Inflammatory macrophage treated with lipopolysaccharide for 1 hour (primary cell): ENCODE measurements around the gene PIK3CB.
"Not testable (repeated sequence)": the region's sequence is repeated elsewhere in the genome, so short reads cannot be mapped to it uniquely, and the experiment has no call there.

Experiments used
- DNase-seq, 2 donors: peaks; one replicate each; pipeline ENCODE4 v3.0.0-alpha.2; 2020 to 2022

PIK3CB gene

DNA sequence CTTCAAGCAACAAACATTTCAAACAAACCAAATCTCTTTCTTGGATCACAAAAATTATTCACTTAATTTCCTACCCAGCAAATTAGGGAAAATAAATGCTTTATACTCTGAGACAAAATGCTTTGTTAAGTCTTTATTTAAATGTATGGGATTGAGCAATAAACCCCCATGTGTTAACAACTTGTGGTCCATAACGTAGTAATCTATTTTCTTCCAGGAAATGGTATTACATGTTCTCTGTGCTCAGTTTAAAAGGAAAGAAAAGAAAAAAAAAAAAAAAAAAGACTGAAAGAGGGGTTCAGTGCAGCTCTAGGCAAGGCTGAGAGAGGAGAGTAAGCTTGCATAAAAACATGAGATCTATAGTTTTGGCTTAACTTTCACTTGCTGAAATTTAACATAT lies 102.3 kb downstream of the PIK3CB start:
- DNase-seq = no peak

DNA sequence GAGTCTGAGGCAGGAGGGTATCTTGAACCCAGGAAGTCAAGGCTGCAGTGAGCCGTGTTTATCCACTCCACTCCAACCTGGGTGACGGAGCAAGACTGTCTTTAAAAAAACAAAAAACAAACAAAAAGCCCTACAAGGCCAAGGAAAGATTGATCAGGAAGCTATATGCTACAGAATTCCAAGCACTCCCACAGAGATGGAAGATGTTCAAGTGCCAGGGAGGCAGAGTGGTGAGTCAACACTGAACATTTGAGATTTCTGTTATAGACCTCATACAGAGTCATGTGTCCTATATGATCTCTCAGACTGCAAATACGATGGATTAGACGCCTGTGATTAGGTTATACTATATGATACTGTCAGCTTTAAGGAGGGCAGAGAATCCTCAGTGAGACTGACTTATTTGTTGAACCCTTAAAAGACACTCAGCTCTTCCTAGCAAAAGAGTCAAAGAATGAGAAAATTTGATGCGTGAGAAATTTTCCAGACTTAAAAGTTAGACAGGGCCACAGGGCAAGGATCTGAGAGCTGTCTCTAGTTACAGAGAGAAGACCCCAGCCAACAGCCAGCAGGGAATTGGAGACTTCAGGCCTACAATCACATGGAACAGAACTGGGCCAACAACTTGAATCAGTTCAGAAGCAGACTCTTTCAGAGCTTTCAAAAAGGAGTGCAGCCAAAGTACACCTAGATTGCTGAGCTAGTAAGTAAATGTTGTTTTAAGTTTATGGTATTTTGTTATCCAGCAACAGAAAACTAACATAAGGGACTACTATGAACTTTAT lies 107.6 kb downstream of the PIK3CB start:
- DNase-seq = no peak

DNA sequence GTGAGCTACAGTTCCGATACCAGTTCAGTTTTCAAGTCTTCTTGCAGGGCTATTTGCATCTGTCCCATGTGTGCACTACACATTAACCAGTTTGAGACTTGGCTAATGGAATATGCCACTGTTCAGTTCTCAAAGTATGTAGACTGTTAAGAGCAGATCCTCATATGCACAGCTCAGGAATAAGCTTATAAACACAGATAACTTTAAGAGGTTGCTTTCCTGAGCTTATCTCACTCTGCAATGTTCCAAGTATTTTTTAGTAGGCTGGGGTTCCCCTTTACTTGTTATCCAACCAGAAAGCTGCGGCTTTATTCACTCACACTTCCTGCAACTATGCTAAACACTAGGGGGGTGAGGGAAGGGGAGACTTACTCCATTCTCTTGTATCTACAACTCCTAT lies 108.7 kb downstream of the PIK3CB start:
- peak; percentile 33 to 50 for DNase-seq

DNA sequence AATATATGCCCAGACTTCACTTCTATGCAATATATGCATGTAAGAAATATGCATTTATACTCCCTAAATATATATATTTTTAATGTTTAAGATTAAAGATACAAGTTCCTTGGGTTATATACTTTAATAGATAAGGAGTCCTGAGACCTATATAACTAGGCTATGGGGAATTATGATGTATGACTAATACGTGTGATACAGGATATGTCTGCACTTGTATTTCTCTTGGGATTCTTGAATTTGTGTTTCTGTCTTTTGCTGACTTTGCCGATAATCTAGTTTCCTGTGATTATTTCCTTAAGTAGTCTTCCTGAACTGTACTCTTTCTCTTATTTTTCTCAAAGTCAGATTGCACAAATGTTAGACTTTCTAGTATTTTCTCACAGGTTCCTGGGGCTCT lies 109.6 kb downstream of the PIK3CB start:
- DNase-seq = no peak

DNA sequence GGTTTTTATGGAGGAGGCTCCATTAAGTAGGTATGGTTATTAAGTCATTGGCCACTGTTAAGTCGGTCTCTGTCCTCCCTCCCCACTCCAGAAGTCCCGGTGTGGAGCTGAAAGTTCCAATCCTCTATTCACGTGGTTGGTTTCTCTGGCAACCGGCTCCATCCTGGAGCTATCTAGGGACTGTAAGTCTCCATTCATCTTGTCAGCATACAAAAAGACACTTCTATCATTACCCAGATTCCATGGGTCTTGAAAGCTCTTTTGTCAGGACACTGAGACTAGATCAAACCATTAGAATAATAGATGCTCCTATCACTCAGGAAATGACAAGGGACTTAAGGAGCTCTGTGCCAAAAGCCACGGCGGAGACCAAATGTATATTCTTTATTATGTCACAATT lies 110.3 kb downstream of the PIK3CB start:
- DNase-seq = no peak

- peak in 1 of 2 donors; percentile 35 for DNase-seq
Measured at GRCh38 chr3:138718849-138719248, 115.9 kb downstream of the PIK3CB start.

- DNase-seq = no peak
Measured at GRCh38 chr3:138717348-138717747, 117.4 kb downstream of the PIK3CB start.

DNA sequence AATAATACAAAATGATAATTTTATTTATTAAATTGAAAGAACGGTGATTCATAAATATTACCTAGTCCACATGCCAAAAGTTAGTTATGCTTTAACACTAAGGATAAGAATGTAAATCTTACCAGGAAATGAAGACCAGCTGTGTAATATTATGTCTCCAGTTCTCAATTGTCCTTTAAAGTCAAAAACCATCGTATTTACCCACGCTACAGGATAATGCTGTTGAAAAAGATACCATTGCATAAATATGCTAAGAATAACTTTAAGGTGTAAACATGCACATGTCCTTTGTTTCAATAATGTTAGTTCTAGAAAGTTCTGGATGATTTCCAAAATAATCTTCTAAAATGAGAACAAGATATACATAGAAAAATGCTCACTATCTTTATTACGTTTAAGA lies 122.6 kb downstream of the PIK3CB start:
- no peak for DNase-seq

- DNase-seq = no peak
Measured at GRCh38 chr3:138705675-138706074, 129.1 kb downstream of the PIK3CB start.

- DNase-seq = no peak
Measured at GRCh38 chr3:138696666-138697370, 137.9 kb downstream of the PIK3CB start.

DNA sequence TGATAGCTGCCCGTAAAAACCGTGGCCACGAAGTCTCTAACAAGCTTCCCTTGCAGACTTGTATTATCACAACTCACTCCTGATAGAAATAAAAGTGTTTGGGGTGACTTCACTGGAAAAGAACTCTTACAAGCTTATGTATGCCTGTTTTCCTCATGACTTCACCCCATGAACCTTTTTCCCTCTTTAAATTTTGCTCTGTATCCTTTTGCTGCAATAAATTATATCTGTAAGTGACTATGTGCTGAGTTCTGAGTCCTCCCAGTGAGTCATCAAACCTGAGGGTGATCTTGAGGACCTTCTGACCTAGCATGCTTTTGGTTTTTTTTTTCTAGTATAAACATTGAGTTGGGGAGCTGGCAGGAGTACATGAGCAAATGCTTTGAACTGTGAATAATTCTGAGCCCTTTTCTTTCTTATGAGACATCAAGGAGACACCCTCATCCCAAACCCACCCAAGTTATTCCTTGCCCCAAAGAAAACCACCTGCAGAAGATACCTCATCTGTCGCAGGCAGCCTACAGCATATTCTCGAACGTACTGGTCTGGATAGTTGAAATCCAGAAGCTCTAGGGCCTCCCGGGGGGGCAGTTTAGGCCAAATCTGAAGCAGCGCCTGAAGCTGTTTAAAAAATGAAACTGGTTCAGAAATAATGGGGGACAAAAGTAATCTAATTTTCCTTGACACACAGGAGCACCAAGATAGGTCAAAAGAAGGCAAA lies 140.3 kb downstream of the PIK3CB start:
- DNase-seq = no peak

- peak in 1 of 2 donors; percentile 10 for DNase-seq
Measured at GRCh38 chr3:138692152-138692551, 142.6 kb downstream of the PIK3CB start.

DNA sequence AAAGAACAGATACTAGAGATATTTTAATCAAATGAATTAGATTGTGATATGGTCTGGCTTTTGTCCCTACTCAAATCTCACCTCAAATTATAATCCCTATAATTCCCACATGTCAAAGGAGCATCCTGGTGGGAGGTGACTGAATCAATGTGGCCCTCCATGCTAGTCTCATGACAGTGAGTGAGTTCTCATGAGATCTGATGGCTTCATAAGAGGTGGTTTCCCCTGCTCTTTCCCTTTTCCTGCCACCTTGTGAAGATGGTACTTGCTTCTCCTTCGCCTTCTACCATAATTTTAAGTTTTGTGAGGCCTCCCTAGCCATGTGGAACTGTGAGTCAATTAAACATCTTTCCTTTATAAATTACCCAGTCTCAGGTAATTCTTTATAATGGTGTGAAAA lies 143.4 kb downstream of the PIK3CB start:
- peak; percentile 38 to 86 for DNase-seq

- DNase-seq = no peak
Measured at GRCh38 chr3:138690036-138690435, 144.7 kb downstream of the PIK3CB start.

DNA sequence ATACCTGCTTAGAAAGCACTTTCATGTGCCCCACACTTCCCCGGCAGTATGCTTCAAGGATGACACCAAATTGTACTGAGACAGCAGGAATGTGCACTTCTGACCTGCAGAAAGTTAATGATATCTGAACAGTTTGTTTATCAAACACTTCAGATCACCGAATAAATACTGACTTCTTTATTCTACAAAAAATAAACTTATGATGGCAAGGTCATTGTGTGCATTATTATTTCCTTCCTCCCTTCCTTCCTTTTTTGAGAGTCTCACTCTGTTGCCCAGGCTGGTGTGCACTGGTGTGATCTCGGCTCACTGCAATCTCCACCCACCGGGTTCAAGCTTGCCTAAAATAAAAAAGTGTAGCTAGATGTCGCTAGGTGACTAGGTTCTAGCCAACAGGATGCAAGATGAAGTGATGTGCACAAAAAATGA lies 145.8 kb downstream of the PIK3CB start:
- DNase-seq = no peak

- DNase-seq = peak in 1 of 2 donors; percentile 16
Measured at GRCh38 chr3:138687236-138687635, 147.5 kb downstream of the PIK3CB start.

DNA sequence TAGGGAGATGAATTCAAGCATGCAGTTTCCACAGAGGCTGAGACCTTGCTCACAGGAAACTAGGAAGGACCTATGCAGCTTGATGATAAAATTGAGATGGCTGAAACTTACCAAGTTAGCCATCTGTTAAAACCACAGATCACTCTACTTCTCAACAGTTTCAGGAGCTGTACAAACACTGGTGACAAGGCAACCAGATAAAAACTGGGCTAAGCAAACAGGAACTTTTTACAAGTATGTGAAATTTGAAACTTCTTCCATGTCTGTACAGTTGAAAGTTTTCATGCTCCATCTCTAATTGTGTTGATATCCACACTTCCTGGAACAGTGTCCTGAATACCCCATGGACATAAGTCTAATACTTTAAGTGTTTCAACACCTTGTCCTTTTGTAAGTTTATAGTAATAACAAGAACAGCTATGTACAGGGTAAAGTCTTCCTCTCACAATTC lies 147.9 kb downstream of the PIK3CB start:
- DNase-seq = no peak

DNA sequence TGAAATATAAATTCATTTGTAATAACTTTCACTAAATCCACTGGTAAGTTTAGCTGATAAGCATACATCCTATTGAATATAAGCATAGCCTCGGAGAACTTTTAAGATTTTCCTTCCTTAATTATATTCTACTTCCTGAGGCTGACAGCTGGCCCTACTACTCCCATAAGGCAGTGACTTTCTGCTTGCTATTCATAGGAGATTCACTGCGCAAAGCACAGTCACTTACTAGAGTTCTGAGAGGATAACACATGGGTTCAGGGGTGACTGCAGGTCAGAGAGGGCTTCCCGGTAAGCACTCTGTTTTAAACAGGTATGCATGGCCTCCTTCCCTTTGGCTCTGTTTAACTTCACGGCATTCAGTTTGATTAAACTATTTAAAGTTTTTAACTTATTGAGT lies 150.3 kb downstream of the PIK3CB start:
- DNase-seq = no peak

GRCh38 chr3:138682648-138683047 lies 152.1 kb downstream of the PIK3CB start:
- no peak for DNase-seq

- DNase-seq = no peak
Measured at GRCh38 chr3:138681463-138682220, 153.1 kb downstream of the PIK3CB start.

- not testable (repeated sequence) for DNase-seq
Measured at GRCh38 chr3:138680974-138681373, 153.8 kb downstream of the PIK3CB start.

- no peak for DNase-seq
Measured at GRCh38 chr3:138678874-138679392, 155.8 kb downstream of the PIK3CB start.

DNA sequence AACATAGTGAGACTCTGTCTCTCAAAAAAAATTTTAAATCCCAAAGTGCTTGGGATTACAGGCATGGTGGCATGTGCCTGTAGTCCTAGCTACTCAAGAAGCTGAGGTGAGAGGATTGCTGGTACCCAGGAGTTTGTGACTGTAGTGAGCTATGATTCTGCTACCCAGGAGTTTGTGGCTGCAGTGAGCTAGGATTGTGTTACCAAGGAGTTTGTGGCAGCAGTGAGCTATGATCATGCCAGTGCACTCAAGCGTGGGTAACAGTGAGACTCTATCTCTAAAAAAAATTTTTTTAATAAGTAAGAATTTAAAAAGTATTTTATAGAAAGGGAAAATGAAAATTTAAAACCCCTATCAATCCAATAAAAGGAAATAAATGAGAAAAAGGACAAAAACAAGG lies 156.6 kb downstream of the PIK3CB start:
- DNase-seq = no peak
